Measurements from ENCODE around the gene FSTL5. TPM values are rescaled to one million over a fixed set of nuclear protein-coding genes. Genes with fewer than 3 reads are reported as not detected.

Gene FSTL5
- total RNA-seq, 2 donors from 2014 or later, result 0.24 to 1.1 TPM

- H3K4me1 Mint-ChIP-seq, result peaks cover 6% of the 10 kb centered on the region
- no peaks in the 10 kb centered on the region for H3K27me3 Mint-ChIP-seq (ENCODE audit: insufficient read depth)
- peaks cover 2% of the 10 kb centered on the region for H3K9me3 Mint-ChIP-seq
- Histone ChIP-seq H3K4me3 (ENCODE audit: low read length) (no peak overlapping the region), H3K27me3 (ENCODE audit: control insufficient read depth, insufficient read depth, low read length, poor library complexity, severe bottlenecking) (no peaks in the 10 kb centered on the region), H3K36me3 (ENCODE audit: control insufficient read depth, insufficient read depth, low read length) (no peaks in the 10 kb centered on the region), H3K4me1 (ENCODE audit: control insufficient read depth, insufficient read depth, low read length) (no peaks in the 10 kb centered on the region), H3K27ac (ENCODE audit: low read depth, low read length) (no peak overlapping the region), H3K9me3 (ENCODE audit: control insufficient read depth, low read length) (peaks cover 11% of the 10 kb centered on the region), H3K9ac (ENCODE audit: extremely low read depth, low read length, poor library complexity, severe bottlenecking) (no peak overlapping the region)
- peak; percentile 61 for DNase-seq
- WGBS, 2 experiments (ENCODE audit: insufficient coverage in 1 of 2, insufficient read length in 1 of 2), result 59 to 74% methylated on average over 2 to 4 of the region's 4 CpGs
- no peaks in the 10 kb centered on the region for H3K36me3 Mint-ChIP-seq (ENCODE audit: low read depth)
- TF ChIP-seq, protein P1, sequence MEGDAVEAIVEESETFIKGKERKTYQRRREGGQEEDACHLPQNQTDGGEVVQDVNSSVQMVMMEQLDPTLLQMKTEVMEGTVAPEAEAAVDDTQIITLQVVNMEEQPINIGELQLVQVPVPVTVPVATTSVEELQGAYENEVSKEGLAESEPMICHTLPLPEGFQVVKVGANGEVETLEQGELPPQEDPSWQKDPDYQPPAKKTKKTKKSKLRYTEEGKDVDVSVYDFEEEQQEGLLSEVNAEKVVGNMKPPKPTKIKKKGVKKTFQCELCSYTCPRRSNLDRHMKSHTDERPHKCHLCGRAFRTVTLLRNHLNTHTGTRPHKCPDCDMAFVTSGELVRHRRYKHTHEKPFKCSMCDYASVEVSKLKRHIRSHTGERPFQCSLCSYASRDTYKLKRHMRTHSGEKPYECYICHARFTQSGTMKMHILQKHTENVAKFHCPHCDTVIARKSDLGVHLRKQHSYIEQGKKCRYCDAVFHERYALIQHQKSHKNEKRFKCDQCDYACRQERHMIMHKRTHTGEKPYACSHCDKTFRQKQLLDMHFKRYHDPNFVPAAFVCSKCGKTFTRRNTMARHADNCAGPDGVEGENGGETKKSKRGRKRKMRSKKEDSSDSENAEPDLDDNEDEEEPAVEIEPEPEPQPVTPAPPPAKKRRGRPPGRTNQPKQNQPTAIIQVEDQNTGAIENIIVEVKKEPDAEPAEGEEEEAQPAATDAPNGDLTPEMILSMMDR (conservative IDR thresholded peaks at IDR 0.05), result no peak
- H3K27ac Mint-ChIP-seq, result no peak overlapping the region
- H3K4me3 Mint-ChIP-seq, result no peak overlapping the region
Measured at GRCh38 chr4:161704040-161704439, 459.8 kb downstream of the FSTL5 start.

DNA sequence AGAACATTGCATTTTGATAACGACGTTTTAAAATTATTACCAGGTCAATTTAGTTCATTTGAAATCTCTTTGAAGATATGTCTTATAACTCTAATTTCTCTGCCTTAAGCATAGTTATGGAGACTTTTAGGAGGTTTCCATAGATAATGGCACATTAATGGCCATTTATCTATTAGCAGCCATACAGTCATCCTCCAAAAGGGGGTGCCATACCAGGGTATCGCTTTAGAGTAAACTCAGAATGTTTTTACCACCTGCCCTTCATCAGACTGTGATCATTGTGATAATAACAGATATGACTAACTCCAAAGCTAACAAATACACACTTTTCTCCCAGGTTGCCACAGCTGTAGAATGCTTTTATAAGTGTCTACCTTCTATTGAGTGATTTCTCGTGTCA is 461.5 kb downstream of the FSTL5 start:
- Histone ChIP-seq H3K4me3 (ENCODE audit: low read length) (no peak overlapping the region), H3K9ac (ENCODE audit: extremely low read depth, low read length, poor library complexity, severe bottlenecking) (no peak overlapping the region), H3K4me1 (ENCODE audit: control insufficient read depth, insufficient read depth, low read length) (peaks cover under 1% of the 10 kb centered on the region), H3K27me3 (ENCODE audit: control insufficient read depth, insufficient read depth, low read length, poor library complexity, severe bottlenecking) (no peaks in the 10 kb centered on the region), H3K36me3 (ENCODE audit: control insufficient read depth, insufficient read depth, low read length) (no peaks in the 10 kb centered on the region), H3K27ac (ENCODE audit: low read depth, low read length) (no peak overlapping the region), H3K9me3 (ENCODE audit: control insufficient read depth, low read length) (peaks cover 11% of the 10 kb centered on the region)
- H3K27ac Mint-ChIP-seq, result no peak overlapping the region
- TF ChIP-seq, protein P1 (conservative IDR thresholded peaks at IDR 0.05), result peak; percentile 60
- DNase-seq, result no peak
- 86 to 91% methylated on average over 4 of the region's 4 CpGs for WGBS, 2 experiments (ENCODE audit: insufficient coverage in 1 of 2, insufficient read length in 1 of 2)
- H3K27me3 Mint-ChIP-seq (ENCODE audit: insufficient read depth), result no peaks in the 10 kb centered on the region
- peaks cover 7% of the 10 kb centered on the region for H3K4me1 Mint-ChIP-seq
- H3K36me3 Mint-ChIP-seq (ENCODE audit: low read depth), result no peaks in the 10 kb centered on the region
- H3K9me3 Mint-ChIP-seq, result peaks cover 2% of the 10 kb centered on the region
- no peak overlapping the region for H3K4me3 Mint-ChIP-seq

DNA sequence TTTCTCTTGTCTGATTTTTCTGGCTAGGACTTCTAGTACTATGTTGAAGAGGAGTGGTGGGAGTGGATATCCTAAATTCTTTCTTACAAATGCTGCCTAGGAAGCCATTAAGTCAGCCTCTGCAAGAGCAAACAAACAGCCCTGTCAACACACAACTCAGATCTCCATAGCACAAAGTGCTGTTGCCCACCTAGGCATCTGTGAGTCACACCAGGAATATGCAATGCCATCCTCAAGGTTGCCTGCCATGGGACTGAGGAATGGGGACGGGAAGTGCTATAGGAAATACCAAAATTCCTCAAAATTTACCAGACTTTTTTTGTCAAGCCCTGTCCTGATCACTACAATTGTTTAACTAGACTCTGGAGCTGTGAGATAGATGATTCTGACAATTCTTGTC is 466.9 kb downstream of the FSTL5 start:
- H3K9me3 Mint-ChIP-seq, result no peaks in the 10 kb centered on the region
- no peak overlapping the region for H3K4me3 Mint-ChIP-seq
- H3K27me3 ChIP-seq (ENCODE audit: control insufficient read depth, insufficient read depth, low read length, poor library complexity, severe bottlenecking), result no peaks in the 10 kb centered on the region
- WGBS, 2 experiments (ENCODE audit: insufficient coverage in 1 of 2, insufficient read length in 1 of 2), result 73% methylated on average over 1 of the region's 1 CpG; no CpG with 5 or more reads in 1 of the 2 experiments
- no peaks in the 10 kb centered on the region for H3K36me3 Mint-ChIP-seq (ENCODE audit: low read depth)
- peaks cover 4% of the 10 kb centered on the region for H3K4me1 ChIP-seq (ENCODE audit: control insufficient read depth, insufficient read depth, low read length)
- peak overlapping the region; percentile 73 for H3K27ac Mint-ChIP-seq
- TF ChIP-seq, protein P1 (conservative IDR thresholded peaks at IDR 0.05), result no peak
- no peaks in the 10 kb centered on the region for H3K9me3 ChIP-seq (ENCODE audit: control insufficient read depth, low read length)
- no peak overlapping the region for H3K27ac ChIP-seq (ENCODE audit: low read depth, low read length)
- no peak overlapping the region for H3K9ac ChIP-seq (ENCODE audit: extremely low read depth, low read length, poor library complexity, severe bottlenecking)
- H3K4me3 ChIP-seq (ENCODE audit: low read length), result no peak overlapping the region
- no peaks in the 10 kb centered on the region for H3K36me3 ChIP-seq (ENCODE audit: control insufficient read depth, insufficient read depth, low read length)
- peak; percentile 64 for DNase-seq
- H3K27me3 Mint-ChIP-seq (ENCODE audit: insufficient read depth), result no peaks in the 10 kb centered on the region
- H3K4me1 Mint-ChIP-seq, result peaks cover 9% of the 10 kb centered on the region

Measured in endodermal cell (in vitro differentiated cells).